H9 (cell line): ENCODE measurements around the gene P2RX5. TPM values are rescaled to one million over a fixed set of nuclear protein-coding genes. Genes with fewer than 3 reads are reported as not detected.

ENCODE experiments used
- DNase-seq: peaks from one replicate; pipeline ENCODE4 v3.0.0-alpha.2; 2017
- H2AFZ ChIP-seq: one replicate; pipeline ENCODE4 v1.6.1; 2013; ENCODE audit warnings: mild to moderate bottlenecking, low read length, control low read depth, moderate library complexity
- H2AK5ac ChIP-seq: 2 replicates; pipeline ENCODE4 v1.6.1; 2013; ENCODE audit warnings: low read length, control low read depth, mixed read lengths; ENCODE audit not compliant: insufficient read length
- H2BK120ac ChIP-seq: one replicate; pipeline ENCODE4 v1.6.1; 2013; ENCODE audit warnings: low read depth, mild to moderate bottlenecking, low read length, control low read depth, inconsistent platforms; ENCODE audit not compliant: poor library complexity, severe bottlenecking
- H2BK12ac ChIP-seq: 2 replicates; pipeline ENCODE4 v1.6.1; 2013; ENCODE audit warnings: low read length, control low read depth, mixed read lengths, low read depth; ENCODE audit not compliant: insufficient read length
- H2BK15ac ChIP-seq: 2 replicates; pipeline ENCODE4 v1.6.1; 2013; ENCODE audit warnings: low read depth, low read length, control low read depth
- H2BK20ac ChIP-seq: one replicate; pipeline ENCODE4 v1.6.1; 2013; ENCODE audit warnings: low read depth, mild to moderate bottlenecking, low read length, control low read depth, inconsistent platforms; ENCODE audit not compliant: poor library complexity, severe bottlenecking
- H2BK5ac ChIP-seq: 2 replicates; pipeline ENCODE4 v1.6.1; 2013; ENCODE audit warnings: low read length, control low read depth, mixed read lengths; ENCODE audit not compliant: insufficient read length
- H3K14ac ChIP-seq: 2 replicates; pipeline ENCODE4 v1.6.1; 2013; ENCODE audit warnings: low read length, control low read depth; ENCODE audit not compliant: insufficient read depth
- H3K18ac ChIP-seq: 2 replicates; pipeline ENCODE4 v1.6.1; 2013; ENCODE audit warnings: low read depth, mild to moderate bottlenecking, mixed read lengths, low read length, control low read depth; ENCODE audit not compliant: insufficient read length
- H3K23ac ChIP-seq: 2 replicates; pipeline ENCODE4 v1.6.1; 2013; ENCODE audit warnings: low read length, control low read depth, mixed read lengths, low read depth; ENCODE audit not compliant: insufficient read length
- H3K23me2 ChIP-seq: 2 replicates; pipeline ENCODE4 v1.6.1; 2013; ENCODE audit warnings: low read depth, mild to moderate bottlenecking, mixed read lengths, low read length, control low read depth; ENCODE audit not compliant: insufficient read length, poor library complexity, severe bottlenecking
- H3K27ac ChIP-seq: 2 replicates; pipeline ENCODE4 v1.5.1; 2013; ENCODE audit warnings: low read length, control low read depth, mixed read lengths, low read depth; ENCODE audit not compliant: insufficient read length
- H3K27me3 ChIP-seq: 2 replicates; pipeline ENCODE4 v1.6.1; 2013; ENCODE audit warnings: low read length, control low read depth, inconsistent platforms; ENCODE audit not compliant: insufficient read depth
- H3K4ac ChIP-seq: 2 replicates; pipeline ENCODE4 v1.6.1; 2013; ENCODE audit warnings: low read depth, mild to moderate bottlenecking, control low read depth, inconsistent platforms, low read length, moderate library complexity
- H3K4me1 ChIP-seq: 2 replicates; pipeline ENCODE4 v1.6.1; 2013; ENCODE audit warnings: low read length, control low read depth, inconsistent platforms; ENCODE audit not compliant: insufficient read depth
- H3K4me2 ChIP-seq: 2 replicates; pipeline ENCODE4 v1.6.1; 2013; ENCODE audit warnings: low read length, control low read depth, mixed read lengths; ENCODE audit not compliant: insufficient read length, insufficient read depth
- H3K56ac ChIP-seq: 2 replicates; pipeline ENCODE4 v1.6.1; 2013; ENCODE audit warnings: low read depth, mild to moderate bottlenecking, mixed read lengths, low read length, control low read depth; ENCODE audit not compliant: insufficient read length
- H3K79me1 ChIP-seq: 2 replicates; pipeline ENCODE4 v1.6.1; 2013; ENCODE audit warnings: low read depth, mild to moderate bottlenecking, moderate library complexity, low read length, control low read depth, inconsistent platforms; ENCODE audit not compliant: insufficient read depth, poor library complexity, severe bottlenecking
- H3K79me2 ChIP-seq: 2 replicates; pipeline ENCODE4 v1.6.1; 2013; ENCODE audit warnings: low read length, control low read depth, inconsistent platforms; ENCODE audit not compliant: insufficient read depth
- H3K9ac ChIP-seq: 2 replicates; pipeline ENCODE4 v1.6.1; 2013; ENCODE audit warnings: low read length, control low read depth, mixed read lengths; ENCODE audit not compliant: insufficient read length; ENCODE audit errors: extremely low read depth
- H3K9me3 ChIP-seq: one replicate; pipeline ENCODE4 v1.6.1; 2013; ENCODE audit warnings: low read depth, low read length, inconsistent platforms; ENCODE audit not compliant: control insufficient read depth
- H3T11ph ChIP-seq: one replicate; pipeline ENCODE4 v1.6.1; 2013; ENCODE audit warnings: mild to moderate bottlenecking, low read length, control low read depth, inconsistent platforms
- H4K20me1 ChIP-seq: one replicate; pipeline ENCODE4 v1.6.1; 2013; ENCODE audit not compliant: control insufficient read depth, insufficient read length, insufficient read depth
- H4K5ac ChIP-seq: 2 replicates; pipeline ENCODE4 v1.6.1; 2013; ENCODE audit warnings: low read depth, mild to moderate bottlenecking, mixed read lengths, low read length, control low read depth; ENCODE audit not compliant: insufficient read length
- H4K8ac ChIP-seq: replicated peaks from 2 replicates; pipeline ENCODE4 v1.6.1; 2013; ENCODE audit warnings: low read length, control low read depth, mixed read lengths, low read depth; ENCODE audit not compliant: insufficient read length
- H4K91ac ChIP-seq: 2 replicates; pipeline ENCODE4 v1.6.1; 2013; ENCODE audit warnings: low read depth, mild to moderate bottlenecking, moderate library complexity, mixed read lengths, low read length, control low read depth; ENCODE audit not compliant: insufficient read length
- H3K27ac Mint-ChIP-seq, 3 experiments: 2 replicates in 2 of 3; 3 replicates in 1 of 3; pipeline ENCODE4 v1.8.0; 2020 to 2021; ENCODE audit warnings: mixed read lengths in 3 of 3, mild to moderate bottlenecking in 1 of 3, moderate library complexity in 1 of 3
- H3K27me3 Mint-ChIP-seq: 2 replicates; pipeline ENCODE4 v1.8.0; 2021; ENCODE audit warnings: low read depth, mild to moderate bottlenecking, moderate library complexity, mixed read lengths
- H3K36me3 Mint-ChIP-seq, 3 experiments: 2 replicates in 2 of 3; 3 replicates in 1 of 3; pipeline ENCODE4 v1.8.0; 2020 to 2021; ENCODE audit warnings: low read depth in 3 of 3, mixed read lengths in 3 of 3; ENCODE audit not compliant: insufficient read depth in 1 of 3
- H3K4me1 Mint-ChIP-seq, 2 experiments: 2 replicates each; pipeline ENCODE4 v1.8.0; 2020; ENCODE audit warnings: mixed read lengths in 2 of 2
- H3K4me3 Mint-ChIP-seq, 2 experiments: 2 replicates in 1 of 2; 3 replicates in 1 of 2; pipeline ENCODE4 v1.8.0; 2020 to 2021; ENCODE audit warnings: mild to moderate bottlenecking in 2 of 2, mixed read lengths in 2 of 2, moderate library complexity in 1 of 2
- H3K9me3 Mint-ChIP-seq, 2 experiments: 2 replicates in 1 of 2; 3 replicates in 1 of 2; pipeline ENCODE4 v1.8.0; 2020; ENCODE audit warnings: mild to moderate bottlenecking in 2 of 2, mixed read lengths in 2 of 2, moderate library complexity in 1 of 2
- CTCF ChIP-seq: fragments of 200-600 bp; sonication (generic); conservative IDR thresholded peaks from 3 replicates; pipeline ENCODE4 v1.8.0; 2021; ENCODE audit warnings: antibody characterized with exemption, mild to moderate bottlenecking
- WGBS: extraction: QIAGEN DNeasy Blood & Tissue Kit; methylation state at CpG from one replicate; pipeline ENCODE4 v1.1.7; 2013; ENCODE audit warnings: missing lambda C conversion rate, low lambda C conversion rate, mixed read lengths; ENCODE audit not compliant: insufficient read length; ENCODE audit errors: extremely low coverage; 5-methylcytosine and 5-hydroxymethylcytosine counted together
- total RNA-seq: library from RNA; stranded (reverse); gene quantifications from 2 replicates; pipeline ENCODE4 v1.2.1, GENCODE V29; 2021

The P2RX5 gene
- total RNA-seq, 1 experiment from 2014 or later: 4.7 TPM

- Histone ChIP-seq H2BK15ac (no peak overlapping the region), H3K4ac (no peak overlapping the region), H2BK120ac (no peak overlapping the region), H3K27me3 (no peaks in the 10 kb centered on the region), H4K8ac (no peak overlapping the region), H3K9ac (no peak overlapping the region), H3K18ac (no peak overlapping the region), H3K27ac (no peak overlapping the region), H2AK5ac (no peak overlapping the region), H3K23me2 (peaks cover 4% of the 10 kb centered on the region), H3K9me3 (no peaks in the 10 kb centered on the region), H2BK12ac (no peak overlapping the region), H3K14ac (no peak overlapping the region), H3K4me1 (no peaks in the 10 kb centered on the region), H3K56ac (no peak overlapping the region), H4K91ac (no peak overlapping the region), H4K20me1 (no peaks in the 10 kb centered on the region), H3K79me1 (no peaks in the 10 kb centered on the region), H3K23ac (no peak overlapping the region), H2AFZ (no peak overlapping the region), H3K79me2 (no peaks in the 10 kb centered on the region), H3K4me2 (no peak overlapping the region), H4K5ac (no peak overlapping the region), H2BK20ac (no peak overlapping the region), H3T11ph (no peak overlapping the region), H2BK5ac (no peak overlapping the region)
- H3K27ac Mint-ChIP-seq: no peak overlapping the region
- peaks cover 37% of the 10 kb centered on the region for H3K27me3 Mint-ChIP-seq
- peaks cover 2 to 9% (median 4%) of the 10 kb centered on the region in 3 experiments; a peak in 4 of 7 replicates for H3K36me3 Mint-ChIP-seq
- no peak overlapping the region for H3K4me3 Mint-ChIP-seq
- H3K4me1 Mint-ChIP-seq: peaks cover 0 to 10% of the 10 kb centered on the region in 2 experiments; a peak in 1 of 4 replicates
- no peak for TF ChIP-seq CTCF
- WGBS: no CpG with 5 or more reads among the region's 4 CpGs
- no peak for DNase-seq
- H3K9me3 Mint-ChIP-seq: peaks cover 0 to 3% of the 10 kb centered on the region in 2 experiments; a peak in 2 of 5 replicates
These were observed 4.0 kb upstream of the P2RX5 start for GRCh38 chr17:3699951-3700350.
